K562 (cell line): ENCODE results near the gene CIART. TPM values are rescaled to one million over a fixed set of nuclear protein-coding genes. Genes with fewer than 3 reads are reported as not detected.
A peak's percentile ranks its signal among the peaks of the same experiment; 100 is the strongest.

ENCODE experiments used
- ARID2 ChIP-seq: fragments of 450-650 bp; IDR thresholded peaks from 2 replicates; pipeline ENCODE4 v1.6.1; 2017; ENCODE audit warnings: antibody characterized with exemption, mild to moderate bottlenecking
- C11orf30 ChIP-seq: fragments of 450-650 bp; IDR thresholded peaks from 2 replicates; pipeline ENCODE4 v1.6.1; 2016; ENCODE audit warnings: low read depth, mild to moderate bottlenecking
- CC2D1A ChIP-seq: fragments of 450-650 bp; IDR thresholded peaks from 2 replicates; pipeline ENCODE4 v1.6.1; 2017; ENCODE audit warnings: mild to moderate bottlenecking
- GATAD2A ChIP-seq: fragments of 450-650 bp; IDR thresholded peaks from 2 replicates; pipeline ENCODE4 v1.6.1; 2017
- GTF2E2 ChIP-seq: fragments of 200-800 bp; sonication (Bioruptor generic); IDR thresholded peaks from 2 replicates; pipeline ENCODE4 v1.6.1; 2016; ENCODE audit warnings: missing genetic modification characterization, missing compliant biosample characterization
- HNRNPLL ChIP-seq: fragments of 200-400 bp; formaldehyde crosslinking; IDR thresholded peaks from 2 replicates; pipeline ENCODE4 v1.6.1; 2017; ENCODE audit warnings: low read length, low read depth, mild to moderate bottlenecking; ENCODE audit not compliant: poor library complexity, severe bottlenecking
- MBD2 ChIP-seq: sonication (generic); IDR thresholded peaks from 2 replicates; pipeline ENCODE4 v1.6.1; 2016; ENCODE audit warnings: low read depth, borderline replicate concordance
- NCOA4 ChIP-seq: fragments of 450-650 bp; IDR thresholded peaks from 2 replicates; pipeline ENCODE4 v1.6.1; 2018; ENCODE audit warnings: mild to moderate bottlenecking; ENCODE audit not compliant: partially characterized antibody
- ZBTB17 ChIP-seq: fragments of 450-650 bp; formaldehyde crosslinking; IDR thresholded peaks from 2 replicates; pipeline ENCODE4 v1.4.0; 2020; ENCODE audit warnings: mild to moderate bottlenecking
- ZNF282 ChIP-seq: sonication (generic); formaldehyde crosslinking; IDR thresholded peaks from 2 replicates; pipeline ENCODE4 v1.8.1; 2023; ENCODE audit warnings: missing genetic modification reagents
- ZNF445 ChIP-seq: fragments of 250-450 bp; sonication (Bioruptor Pico); IDR thresholded peaks from 2 replicates; pipeline ENCODE4 v1.4.0; 2020; ENCODE audit warnings: low read depth, mild to moderate bottlenecking, moderate library complexity
- ZNF668 ChIP-seq: fragments of 250-450 bp; sonication (Bioruptor Pico); IDR thresholded peaks from 2 replicates; pipeline ENCODE4 v1.8.0; 2022; ENCODE audit warnings: mild to moderate bottlenecking, inconsistent platforms
- ZNF830 ChIP-seq: fragments of 250-450 bp; sonication (Bioruptor Pico); IDR thresholded peaks from 2 replicates; pipeline ENCODE4 v1.5.0; 2021; ENCODE audit warnings: mild to moderate bottlenecking
- polyA plus RNA-seq, 8 experiments: library from polyadenylated mRNA; depleted of rRNA in 4 of 8; stranded (reverse) in 5 of 8; unstranded in 3 of 8; fragments of >200 nt; fragmentation: Nextera tagmentation in 2 of 8; fragmentation: Illumina TruSeq in 1 of 8; extraction: Ambion mirVana in 2 of 8; extraction: Trizol in 1 of 8; gene quantifications; 2 replicates each; pipeline versions ENCODE4 v1.2.1 to v1.2.3, GENCODE V29; 2011 to 2014; ENCODE audit warnings: inconsistent platforms in 1 of 8, missing spikeins in 1 of 8
- total RNA-seq, 7 experiments: library from RNA; depleted of rRNA in 6 of 7; stranded (reverse); fragments of >200 nt in 6 of 7; fragmentation: Illumina TruSeq in 2 of 7; extraction: Trizol in 2 of 7; gene quantifications; 2 replicates each; pipeline versions ENCODE4 v1.2.1 to v1.2.3, GENCODE V29; 2011 to 2021; ENCODE audit warnings: low replicate concordance in 1 of 7
- TF ChIP-seq, protein P1 (sequence below): fragments of 450-650 bp; IDR thresholded peaks from 2 replicates; pipeline ENCODE4 v1.6.1; 2017; ENCODE audit warnings: antibody characterized with exemption
- TF ChIP-seq, protein P2 (sequence below): sonication (generic); formaldehyde crosslinking; IDR thresholded peaks from 2 replicates; pipeline ENCODE4 v1.8.0; 2022; ENCODE audit warnings: mild to moderate bottlenecking, missing genetic modification reagents

The CIART gene
- total and polyA plus RNA-seq, 9 of the 15 experiments (the other 6 are each of a cell fraction or from before 2014, with no cell fraction given): 0.07 to 0.35 (median 0.19) TPM; not detected in 2

DNA sequence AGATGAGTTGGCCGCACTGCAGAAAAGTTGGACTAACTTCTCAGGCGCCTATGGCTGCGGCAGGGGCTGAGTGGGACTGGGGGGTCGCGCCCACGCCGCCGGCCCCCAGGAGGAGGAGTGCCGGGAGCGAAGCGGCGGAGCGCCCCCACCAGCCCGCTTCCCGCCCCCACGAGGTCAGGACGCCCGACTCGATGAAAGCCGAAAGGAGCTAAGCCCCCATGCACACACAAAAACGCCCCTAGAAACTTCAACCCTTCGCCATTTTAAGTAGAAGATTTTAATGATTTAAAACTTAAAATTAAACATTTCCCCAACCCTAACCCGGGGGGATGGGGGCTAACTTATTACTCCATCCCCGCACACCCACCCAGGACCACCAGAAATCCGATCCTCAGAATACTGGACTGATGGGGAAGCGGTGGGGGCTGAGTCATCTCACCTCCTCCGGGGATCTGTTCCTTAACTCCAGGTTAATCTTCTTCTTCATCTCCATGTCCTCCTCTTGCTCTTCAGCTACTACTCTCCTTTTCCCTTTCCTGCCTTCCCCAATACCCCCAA, 47.0 kb upstream of the CIART start (continued):
- TF ChIP-seq NCOA4 (no peak), CC2D1A (no peak), HNRNPLL (no peak), GATAD2A (0 out of 2 replicates have a peak, but pooled peaks have one; percentile 16), ZNF282 (0 out of 2 replicates have a peak, but pooled peaks have one; percentile 10), ZNF445 (CRISPR knock-in tag) (no peak), ZNF668 (CRISPR knock-in tag) (no peak), ZNF830 (CRISPR knock-in tag) (no peak), ARID2 (no peak), MBD2 (no peak), ZBTB17 (CRISPR knock-in tag) (0 out of 2 replicates have a peak, but pooled peaks have one; percentile 29), GTF2E2 (no peak), C11orf30 (0 out of 2 replicates have a peak, but pooled peaks have one; percentile 3)
- TF ChIP-seq, protein P1, sequence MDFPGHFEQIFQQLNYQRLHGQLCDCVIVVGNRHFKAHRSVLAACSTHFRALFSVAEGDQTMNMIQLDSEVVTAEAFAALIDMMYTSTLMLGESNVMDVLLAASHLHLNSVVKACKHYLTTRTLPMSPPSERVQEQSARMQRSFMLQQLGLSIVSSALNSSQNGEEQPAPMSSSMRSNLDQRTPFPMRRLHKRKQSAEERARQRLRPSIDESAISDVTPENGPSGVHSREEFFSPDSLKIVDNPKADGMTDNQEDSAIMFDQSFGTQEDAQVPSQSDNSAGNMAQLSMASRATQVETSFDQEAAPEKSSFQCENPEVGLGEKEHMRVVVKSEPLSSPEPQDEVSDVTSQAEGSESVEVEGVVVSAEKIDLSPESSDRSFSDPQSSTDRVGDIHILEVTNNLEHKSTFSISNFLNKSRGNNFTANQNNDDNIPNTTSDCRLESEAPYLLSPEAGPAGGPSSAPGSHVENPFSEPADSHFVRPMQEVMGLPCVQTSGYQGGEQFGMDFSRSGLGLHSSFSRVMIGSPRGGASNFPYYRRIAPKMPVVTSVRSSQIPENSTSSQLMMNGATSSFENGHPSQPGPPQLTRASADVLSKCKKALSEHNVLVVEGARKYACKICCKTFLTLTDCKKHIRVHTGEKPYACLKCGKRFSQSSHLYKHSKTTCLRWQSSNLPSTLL: no peak
- TF ChIP-seq, protein P2, sequence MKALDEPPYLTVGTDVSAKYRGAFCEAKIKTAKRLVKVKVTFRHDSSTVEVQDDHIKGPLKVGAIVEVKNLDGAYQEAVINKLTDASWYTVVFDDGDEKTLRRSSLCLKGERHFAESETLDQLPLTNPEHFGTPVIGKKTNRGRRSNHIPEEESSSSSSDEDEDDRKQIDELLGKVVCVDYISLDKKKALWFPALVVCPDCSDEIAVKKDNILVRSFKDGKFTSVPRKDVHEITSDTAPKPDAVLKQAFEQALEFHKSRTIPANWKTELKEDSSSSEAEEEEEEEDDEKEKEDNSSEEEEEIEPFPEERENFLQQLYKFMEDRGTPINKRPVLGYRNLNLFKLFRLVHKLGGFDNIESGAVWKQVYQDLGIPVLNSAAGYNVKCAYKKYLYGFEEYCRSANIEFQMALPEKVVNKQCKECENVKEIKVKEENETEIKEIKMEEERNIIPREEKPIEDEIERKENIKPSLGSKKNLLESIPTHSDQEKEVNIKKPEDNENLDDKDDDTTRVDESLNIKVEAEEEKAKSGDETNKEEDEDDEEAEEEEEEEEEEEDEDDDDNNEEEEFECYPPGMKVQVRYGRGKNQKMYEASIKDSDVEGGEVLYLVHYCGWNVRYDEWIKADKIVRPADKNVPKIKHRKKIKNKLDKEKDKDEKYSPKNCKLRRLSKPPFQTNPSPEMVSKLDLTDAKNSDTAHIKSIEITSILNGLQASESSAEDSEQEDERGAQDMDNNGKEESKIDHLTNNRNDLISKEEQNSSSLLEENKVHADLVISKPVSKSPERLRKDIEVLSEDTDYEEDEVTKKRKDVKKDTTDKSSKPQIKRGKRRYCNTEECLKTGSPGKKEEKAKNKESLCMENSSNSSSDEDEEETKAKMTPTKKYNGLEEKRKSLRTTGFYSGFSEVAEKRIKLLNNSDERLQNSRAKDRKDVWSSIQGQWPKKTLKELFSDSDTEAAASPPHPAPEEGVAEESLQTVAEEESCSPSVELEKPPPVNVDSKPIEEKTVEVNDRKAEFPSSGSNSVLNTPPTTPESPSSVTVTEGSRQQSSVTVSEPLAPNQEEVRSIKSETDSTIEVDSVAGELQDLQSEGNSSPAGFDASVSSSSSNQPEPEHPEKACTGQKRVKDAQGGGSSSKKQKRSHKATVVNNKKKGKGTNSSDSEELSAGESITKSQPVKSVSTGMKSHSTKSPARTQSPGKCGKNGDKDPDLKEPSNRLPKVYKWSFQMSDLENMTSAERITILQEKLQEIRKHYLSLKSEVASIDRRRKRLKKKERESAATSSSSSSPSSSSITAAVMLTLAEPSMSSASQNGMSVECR (CRISPR knock-in tag): peak; percentile 51; the same call in 1 of the 2 replicates
